BLaER1 treated with 17β-estradiol and CSF1 and Interleukin-3, amounts not matched to agents 10 nM and 100 nM (cell line): ENCODE data around the gene LCP2.
A peak's percentile ranks its signal among the peaks of the same experiment; 100 is the strongest.

ENCODE experiments used
- H3K27ac ChIP-seq, 11 experiments: shearing (Covaris generic); formaldehyde crosslinking; 2 replicates each; pipeline ENCODE4 v1.8.1; 2022
- H3K27me3 ChIP-seq, 11 experiments: shearing (Covaris generic); formaldehyde crosslinking; 2 replicates each; pipeline ENCODE4 v1.8.1; 2022
- H3K36me3 ChIP-seq, 11 experiments: shearing (Covaris generic); formaldehyde crosslinking; 2 replicates each; pipeline ENCODE4 v1.8.1; 2022
- H3K4me1 ChIP-seq, 10 experiments: shearing (Covaris generic); formaldehyde crosslinking; 2 replicates each; pipeline ENCODE4 v1.8.1; 2022
- H3K4me2 ChIP-seq, 11 experiments: shearing (Covaris generic); formaldehyde crosslinking; 2 replicates each; pipeline ENCODE4 v1.8.1; 2022
- H3K4me3 ChIP-seq, 10 experiments: shearing (Covaris generic); formaldehyde crosslinking; 2 replicates each; pipeline ENCODE4 v1.8.1; 2022
- H3K9ac ChIP-seq, 11 experiments: shearing (Covaris generic); formaldehyde crosslinking; 2 replicates each; pipeline ENCODE4 v1.8.1; 2022
- H3K9me3 ChIP-seq, 11 experiments: shearing (Covaris generic); formaldehyde crosslinking; replicated peaks in 1 of 11; 2 replicates each; pipeline ENCODE4 v1.8.1; 2022
- H4K20me1 ChIP-seq, 11 experiments: shearing (Covaris generic); formaldehyde crosslinking; 2 replicates each; pipeline ENCODE4 v1.8.1; 2022
- Cebpa-rat ChIP-seq, 11 experiments: shearing (Covaris generic); IDR thresholded peaks; 2 replicates each; pipeline ENCODE4 v1.8.1; 2022

The LCP2 gene

DNA sequence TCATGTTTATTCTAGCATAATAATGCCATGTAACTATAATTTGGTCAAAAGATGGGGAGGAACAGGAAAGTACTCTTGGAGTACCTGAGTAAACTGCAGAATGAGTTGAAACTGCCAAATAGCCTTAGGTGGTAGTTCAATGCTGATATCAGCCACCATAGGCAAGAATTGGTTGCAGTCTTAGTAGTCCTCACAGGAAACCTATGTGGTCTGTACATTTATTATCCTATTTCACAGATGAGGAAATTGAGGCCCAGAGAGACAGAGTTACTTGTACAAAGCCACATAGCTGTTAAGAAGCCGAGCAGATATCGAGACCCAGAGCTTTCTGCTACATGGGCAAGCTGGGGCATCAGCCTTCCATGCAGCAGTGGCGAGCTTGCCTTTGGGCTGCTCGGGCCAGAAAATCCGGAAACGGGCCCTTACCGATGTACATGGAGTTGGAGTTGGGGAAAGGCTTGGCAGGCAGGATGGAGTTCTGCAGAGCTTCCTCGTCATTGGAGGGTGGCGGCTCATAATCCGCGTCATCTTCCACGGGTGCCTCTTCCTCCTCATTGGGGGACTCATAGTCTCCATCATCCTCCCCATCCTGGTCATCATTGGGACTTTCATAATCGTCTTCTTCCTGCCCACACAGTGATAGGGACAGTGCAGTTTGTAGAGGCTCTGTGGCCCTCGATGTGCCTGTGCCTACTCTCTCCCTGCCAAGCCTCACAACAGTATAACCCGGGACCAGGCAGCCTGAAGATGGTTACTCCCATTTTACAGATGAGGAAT, 27.1 kb downstream of the LCP2 start:
- H3K4me1 ChIP-seq = peaks cover 43 to 93% (median 63%) of the 10 kb centered on the region in 10 experiments
- H3K4me2 ChIP-seq = peak overlapping the region in 6 of 11 experiments; percentile 79 to 88 (median 82); a peak in 13 of 22 replicates
- no peaks in the 10 kb centered on the region for H3K27me3 ChIP-seq
- H4K20me1 ChIP-seq = peaks cover 0 to 81% (median 61%) of the 10 kb centered on the region in 11 experiments; a peak in 18 of 22 replicates
- no peak overlapping the region for H3K4me3 ChIP-seq
- H3K27ac ChIP-seq = peak overlapping the region in 2 of 11 experiments; percentile 74 to 75; a peak in 3 of 22 replicates
- H3K9me3 ChIP-seq = no peaks in the 10 kb centered on the region
- TF ChIP-seq Cebpa-rat (IDR thresholded peaks at IDR 0.05) = no peak
- peaks cover 80 to 100% (median 97%) of the 10 kb centered on the region in 11 experiments for H3K36me3 ChIP-seq
- H3K9ac ChIP-seq = peak overlapping the region in 1 of 11 experiments; percentile 2; a peak in 1 of 22 replicates

- H3K4me1 ChIP-seq = peaks cover 35 to 84% (median 54%) of the 10 kb centered on the region in 10 experiments
- no peaks in the 10 kb centered on the region for H3K9me3 ChIP-seq
- H3K4me2 ChIP-seq = peak overlapping the region; percentile 33 to 88 (median 79)
- H3K27me3 ChIP-seq = no peaks in the 10 kb centered on the region
- H3K4me3 ChIP-seq = peak overlapping the region in 1 of 10 experiments; percentile 17; a peak in 1 of 20 replicates
- H4K20me1 ChIP-seq = peaks cover 0 to 76% (median 60%) of the 10 kb centered on the region in 11 experiments; a peak in 18 of 22 replicates
- peak overlapping the region in 10 of 11 experiments; percentile 14 to 75 (median 62); a peak in 15 of 22 replicates for H3K27ac ChIP-seq
- no peak for TF ChIP-seq Cebpa-rat (IDR thresholded peaks at IDR 0.05)
- peak overlapping the region in 6 of 11 experiments; percentile 19 to 61 (median 50); a peak in 6 of 22 replicates for H3K9ac ChIP-seq
- peaks cover 81 to 100% (median 97%) of the 10 kb centered on the region in 11 experiments for H3K36me3 ChIP-seq
Measured at GRCh38 chr5:170269579-170269978, 28.0 kb downstream of the LCP2 start.

GRCh38 chr5:170268884-170269283, 28.7 kb downstream of the LCP2 start:
- no peak for TF ChIP-seq Cebpa-rat (IDR thresholded peaks at IDR 0.05)
- peak overlapping the region in 1 of 10 experiments; percentile 38; a peak in 2 of 20 replicates for H3K4me3 ChIP-seq
- H3K27ac ChIP-seq = peak overlapping the region; percentile 10 to 75 (median 62); a peak in 18 of 22 replicates
- peak overlapping the region; percentile 33 to 88 (median 79) for H3K4me2 ChIP-seq
- no peaks in the 10 kb centered on the region for H3K27me3 ChIP-seq
- peaks cover 0 to 77% (median 60%) of the 10 kb centered on the region in 11 experiments; a peak in 18 of 22 replicates for H4K20me1 ChIP-seq
- peaks cover 81 to 100% (median 97%) of the 10 kb centered on the region in 11 experiments for H3K36me3 ChIP-seq
- H3K4me1 ChIP-seq = peaks cover 33 to 77% (median 51%) of the 10 kb centered on the region in 10 experiments
- H3K9ac ChIP-seq = peak overlapping the region in 9 of 11 experiments; percentile 2 to 61 (median 49); a peak in 13 of 22 replicates
- no peaks in the 10 kb centered on the region for H3K9me3 ChIP-seq

DNA sequence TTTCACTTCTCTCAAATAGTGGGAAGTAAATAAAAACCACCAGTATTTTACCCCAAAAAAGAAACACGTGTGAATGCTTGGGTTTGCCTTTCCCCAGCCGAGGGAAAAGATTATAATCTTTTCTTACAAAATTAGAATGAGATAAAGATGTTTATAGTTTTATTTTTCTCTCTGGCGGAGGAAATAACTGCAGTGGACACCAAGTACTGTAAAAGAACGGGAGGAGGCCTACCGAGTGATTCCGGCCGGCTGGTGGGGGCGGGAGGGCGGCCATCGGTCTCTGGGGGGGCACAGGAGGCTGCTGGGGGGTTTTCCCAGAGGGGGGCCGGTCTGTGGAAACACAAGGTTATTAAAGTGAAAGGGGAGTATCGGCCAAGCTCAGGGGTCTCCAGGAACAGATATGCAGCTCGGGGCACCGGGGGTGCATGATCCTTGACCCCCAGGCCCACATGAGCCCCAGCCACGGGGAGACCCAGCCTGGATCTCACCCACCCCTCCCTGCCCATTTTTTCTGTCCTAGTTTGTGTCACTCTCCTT, 29.4 kb downstream of the LCP2 start:
- no peak for TF ChIP-seq Cebpa-rat (IDR thresholded peaks at IDR 0.05)
- Histone ChIP-seq H3K4me3 (peak overlapping the region in 1 of 10 experiments; percentile 38; a peak in 1 of 20 replicates), H3K27me3 (no peaks in the 10 kb centered on the region), H4K20me1 (peaks cover 0 to 81% (median 62%) of the 10 kb centered on the region in 11 experiments; a peak in 18 of 22 replicates), H3K4me1 (peaks cover 33 to 70% (median 50%) of the 10 kb centered on the region in 10 experiments), H3K4me2 (peak overlapping the region; percentile 33 to 88 (median 79)), H3K9ac (peak overlapping the region in 5 of 11 experiments; percentile 4 to 50 (median 40); a peak in 8 of 22 replicates), H3K27ac (peak overlapping the region in 7 of 11 experiments; percentile 12 to 74 (median 26); a peak in 9 of 22 replicates), H3K36me3 (peaks cover 81 to 100% (median 97%) of the 10 kb centered on the region in 11 experiments), H3K9me3 (no peaks in the 10 kb centered on the region)

- H3K27me3 ChIP-seq = no peaks in the 10 kb centered on the region
- H4K20me1 ChIP-seq = peaks cover 0 to 84% (median 63%) of the 10 kb centered on the region in 11 experiments; a peak in 18 of 22 replicates
- H3K4me1 ChIP-seq = peaks cover 33 to 64% (median 50%) of the 10 kb centered on the region in 10 experiments
- no peaks in the 10 kb centered on the region for H3K9me3 ChIP-seq
- no peak for TF ChIP-seq Cebpa-rat (IDR thresholded peaks at IDR 0.05)
- peak overlapping the region in 8 of 11 experiments; percentile 15 to 41 (median 24); a peak in 10 of 22 replicates for H3K27ac ChIP-seq
- no peak overlapping the region for H3K4me3 ChIP-seq
- peak overlapping the region in 8 of 11 experiments; percentile 4 to 49 (median 34); a peak in 12 of 22 replicates for H3K9ac ChIP-seq
- peaks cover 81 to 100% (median 97%) of the 10 kb centered on the region in 11 experiments for H3K36me3 ChIP-seq
- peak overlapping the region; percentile 33 to 88 (median 79); a peak in 21 of 22 replicates for H3K4me2 ChIP-seq
Measured at GRCh38 chr5:170267431-170268152, 30.0 kb downstream of the LCP2 start.

DNA sequence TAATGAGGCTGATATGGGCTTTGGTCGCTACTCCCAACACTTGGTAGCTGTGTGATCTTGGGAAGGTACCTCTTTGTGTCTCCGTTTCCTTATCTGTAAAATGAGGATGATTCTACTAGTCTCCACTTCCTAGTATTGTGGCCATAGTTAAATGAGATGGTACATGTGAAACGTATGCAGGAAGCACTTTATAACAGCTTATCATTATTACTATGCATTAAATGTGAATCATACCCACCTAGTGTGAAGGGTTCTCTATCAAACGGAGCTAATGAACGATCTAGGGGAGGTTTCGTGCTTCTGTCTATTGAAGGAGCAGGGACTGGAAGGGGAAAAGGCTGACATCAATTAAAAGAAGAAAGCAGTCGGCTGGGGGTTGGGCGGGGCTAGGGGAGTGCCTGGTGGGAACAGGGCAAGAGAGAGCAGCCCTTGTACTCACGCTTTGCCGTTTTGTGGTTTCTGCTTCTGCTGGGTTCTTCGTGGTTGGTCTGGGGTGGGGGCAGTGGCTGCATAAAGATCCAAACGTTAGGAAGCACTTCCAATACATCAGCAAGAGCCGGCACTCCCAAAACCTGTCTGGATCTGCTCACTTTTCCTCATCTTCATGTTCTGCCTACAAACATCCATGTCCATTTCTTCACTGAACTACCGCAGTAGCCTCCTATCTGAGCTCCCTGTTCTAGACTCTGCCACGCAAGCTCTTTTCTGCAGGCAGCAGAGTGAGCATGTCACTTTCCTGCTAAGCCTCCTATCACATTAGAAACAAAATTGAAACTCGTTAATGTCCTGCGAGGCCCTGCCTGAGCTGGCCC, 30.8 kb downstream of the LCP2 start:
- H3K4me2 ChIP-seq = peak overlapping the region in 10 of 11 experiments; percentile 11 to 84 (median 36); a peak in 20 of 22 replicates
- no peak for TF ChIP-seq Cebpa-rat (IDR thresholded peaks at IDR 0.05)

GRCh38 chr5:170265522-170265921, 32.1 kb downstream of the LCP2 start:
- H3K27me3 ChIP-seq = no peaks in the 10 kb centered on the region
- H3K27ac ChIP-seq = peak overlapping the region in 1 of 11 experiments; percentile 6; a peak in 1 of 22 replicates
- peaks cover 33 to 43% (median 37%) of the 10 kb centered on the region in 10 experiments for H3K4me1 ChIP-seq
- no peak overlapping the region for H3K4me3 ChIP-seq
- no peaks in the 10 kb centered on the region for H3K9me3 ChIP-seq
- H3K36me3 ChIP-seq = peaks cover 87 to 100% (median 97%) of the 10 kb centered on the region in 11 experiments
- H3K9ac ChIP-seq = no peak overlapping the region
- no peak overlapping the region for H3K4me2 ChIP-seq
- TF ChIP-seq Cebpa-rat (IDR thresholded peaks at IDR 0.05) = no peak
- H4K20me1 ChIP-seq = peaks cover 0 to 87% (median 61%) of the 10 kb centered on the region in 11 experiments; a peak in 19 of 22 replicates

More for the DNA sequence above, 30.8 kb downstream of the LCP2 start:
- peak overlapping the region in 8 of 11 experiments; percentile 3 to 41 (median 24); a peak in 7 of 22 replicates for H3K27ac ChIP-seq
- H3K9ac ChIP-seq = peak overlapping the region in 8 of 11 experiments; percentile 4 to 49 (median 29); a peak in 10 of 22 replicates
- H3K9me3 ChIP-seq = no peaks in the 10 kb centered on the region
- H3K4me3 ChIP-seq = no peak overlapping the region
- H3K4me1 ChIP-seq = peaks cover 33 to 56% (median 47%) of the 10 kb centered on the region in 10 experiments
- H4K20me1 ChIP-seq = peaks cover 0 to 87% (median 64%) of the 10 kb centered on the region in 11 experiments; a peak in 18 of 22 replicates
- H3K27me3 ChIP-seq = no peaks in the 10 kb centered on the region
- H3K36me3 ChIP-seq = peaks cover 87 to 100% (median 97%) of the 10 kb centered on the region in 11 experiments
